H4 (cell line): Measurements from ENCODE around the gene ZNF57. TPM values are rescaled to one million over a fixed set of nuclear protein-coding genes. Genes with fewer than 3 reads are reported as not detected.
"Not testable (repeated sequence)": the region's sequence is repeated elsewhere in the genome, so short reads cannot be mapped to it uniquely, and the experiment has no call there.

Experiments used
- DNase-seq: peaks from one replicate; pipeline ENCODE4 v3.0.0-alpha.2; 2015; ENCODE audit warnings: low spot score
- total RNA-seq: library from RNA; depleted of rRNA; stranded (reverse); fragments of >200 nt; shearing (Covaris generic); gene quantifications from 2 replicates; pipeline ENCODE4 v1.2.3, GENCODE V29; 2014; rRNA removed

ZNF57 gene
- 3.4 and 7.3 TPM in 2 replicates for total RNA-seq

DNA sequence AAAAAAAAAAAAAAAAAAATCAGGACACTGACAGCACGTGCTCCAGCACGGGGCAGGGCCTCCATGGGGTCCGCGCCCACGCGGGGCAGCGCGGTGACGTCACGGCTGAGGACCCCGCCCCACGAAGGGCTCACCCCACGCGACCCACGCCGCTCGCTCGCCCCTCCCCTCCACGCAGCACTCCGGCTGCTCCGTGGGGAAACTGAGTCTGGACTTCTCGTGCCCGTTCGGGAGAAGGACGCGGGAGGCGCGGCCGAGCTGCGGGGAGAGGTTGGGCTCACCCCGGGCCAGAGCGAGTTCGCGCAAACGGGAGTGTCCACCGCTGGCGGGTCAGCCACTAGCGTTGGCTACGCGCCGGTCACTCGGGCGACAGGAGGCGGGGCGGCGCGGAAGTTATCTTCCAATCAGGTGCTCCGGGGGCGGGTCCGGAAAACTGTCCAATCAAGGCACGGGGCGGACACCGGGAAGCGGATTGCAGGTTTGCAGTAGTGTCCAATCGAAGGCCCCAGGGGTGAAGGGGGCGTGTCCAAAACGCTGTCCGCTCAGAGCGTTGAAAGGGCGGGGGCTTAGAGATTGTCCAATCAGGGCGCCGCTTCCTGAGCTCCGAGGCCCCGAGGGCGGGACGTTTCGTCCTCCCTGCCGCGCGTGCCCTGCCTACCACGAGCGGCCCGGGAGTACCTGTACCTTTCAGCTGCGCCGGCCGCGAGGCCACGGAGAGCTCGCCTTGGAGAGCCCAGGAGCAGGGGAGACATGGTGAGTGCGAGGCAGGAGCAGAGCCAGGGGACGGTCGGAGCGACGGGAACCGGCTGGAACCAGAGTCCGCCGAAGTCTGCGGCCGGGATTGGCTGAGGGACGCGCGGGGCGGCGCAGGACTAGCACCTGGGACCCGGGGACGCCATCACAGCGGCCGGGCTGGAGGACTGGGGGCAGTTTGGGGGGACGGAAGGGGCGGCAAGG is at the start of gene ZNF57:
Gene ZNF57 (plus strand): TSS at position 633 of the 957 bp plus-strand sequence. CDS start 118 bp downstream, at position 751.
- peak; percentile 99 for DNase-seq

DNA sequence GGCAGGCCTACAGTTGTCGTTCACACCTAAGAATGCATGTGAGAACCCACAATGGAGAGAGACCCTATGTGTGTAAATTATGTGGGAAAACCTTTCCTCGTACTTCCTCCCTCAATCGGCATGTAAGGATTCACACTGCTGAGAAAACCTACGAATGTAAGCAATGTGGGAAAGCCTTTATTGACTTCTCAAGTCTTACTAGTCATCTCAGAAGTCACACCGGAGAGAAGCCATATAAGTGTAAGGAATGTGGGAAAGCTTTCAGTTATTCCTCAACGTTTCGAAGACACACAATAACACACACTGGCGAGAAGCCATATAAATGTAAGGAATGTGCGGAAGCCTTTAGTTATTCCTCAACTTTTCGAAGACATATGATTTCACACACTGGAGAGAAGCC is 48.1 kb upstream of the ZNF57 start:
- DNase-seq: no peak

DNA sequence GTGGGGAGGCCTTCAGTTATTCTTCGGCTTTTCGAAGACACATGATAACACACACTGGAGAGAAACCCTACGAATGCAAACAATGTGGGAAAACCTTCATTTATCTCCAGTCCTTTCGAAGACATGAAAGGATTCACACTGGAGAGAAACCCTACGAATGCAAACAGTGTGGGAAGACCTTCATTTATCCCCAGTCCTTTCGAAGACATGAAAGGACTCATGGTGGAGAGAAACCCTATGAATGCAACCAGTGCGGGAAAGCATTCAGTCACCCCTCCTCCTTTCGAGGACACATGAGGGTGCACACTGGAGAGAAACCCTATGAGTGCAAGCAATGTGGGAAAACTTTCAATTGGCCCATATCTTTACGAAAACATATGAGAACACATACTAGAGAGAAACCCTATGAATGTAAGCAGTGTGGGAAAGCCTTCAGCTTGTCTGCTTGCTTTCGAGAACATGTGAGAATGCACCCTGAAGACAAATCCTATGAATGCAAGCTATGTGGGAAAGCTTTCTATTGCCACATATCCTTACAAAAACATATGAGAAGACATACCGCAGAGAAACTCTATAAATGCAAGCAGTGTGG is 47.6 kb upstream of the ZNF57 start:
- DNase-seq: no peak

DNA sequence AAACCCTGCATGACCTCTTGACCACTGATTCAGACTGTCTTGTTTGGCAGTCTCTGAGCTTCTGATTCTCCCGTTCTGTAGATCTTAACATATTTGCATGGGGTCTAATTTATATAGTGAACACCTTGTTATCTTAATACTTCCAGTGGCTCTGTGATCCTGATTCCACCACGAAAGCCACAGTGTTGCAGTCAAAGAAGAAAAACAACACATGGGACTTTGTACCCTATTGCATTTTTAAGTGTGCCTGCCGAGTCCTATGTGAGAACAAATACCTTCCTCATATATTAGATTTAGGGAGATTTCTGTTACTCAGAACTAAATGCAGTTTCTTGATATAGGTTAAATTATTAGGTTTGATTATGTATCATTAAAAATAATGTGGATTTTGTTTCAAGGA is 45.9 kb upstream of the ZNF57 start:
- DNase-seq: no peak

DNA sequence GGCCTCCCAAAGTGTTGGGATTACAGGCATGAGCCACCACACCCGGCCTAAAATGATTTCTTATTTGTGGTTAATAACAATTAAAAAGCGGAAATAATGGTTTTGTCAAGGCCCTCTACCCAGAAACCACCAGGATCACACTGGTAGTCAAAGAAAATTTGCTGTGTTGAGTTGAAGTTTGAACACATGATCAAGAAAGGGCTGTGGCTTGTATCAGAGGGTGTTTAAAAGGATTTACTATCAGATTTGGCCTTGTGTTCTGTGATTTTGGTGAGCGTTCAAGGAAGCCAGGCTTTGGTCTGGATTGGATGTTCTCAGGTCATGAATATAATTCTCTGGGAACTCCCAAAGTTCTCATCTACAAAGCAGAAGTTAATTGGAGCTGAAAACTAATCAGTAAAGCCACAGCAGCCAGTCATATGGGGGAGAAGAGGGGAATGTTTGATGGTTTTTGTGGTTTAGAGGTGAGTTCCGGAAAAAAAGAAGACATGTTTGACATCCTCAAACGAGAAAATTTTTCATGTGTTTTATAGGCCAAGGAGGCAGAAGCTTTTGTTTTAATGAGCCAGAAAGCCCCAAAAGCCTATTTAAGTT is 44.2 kb upstream of the ZNF57 start:
- no peak for DNase-seq

GRCh38 chr19:2858864-2859263 is 41.9 kb upstream of the ZNF57 start:
- DNase-seq: no peak

DNA sequence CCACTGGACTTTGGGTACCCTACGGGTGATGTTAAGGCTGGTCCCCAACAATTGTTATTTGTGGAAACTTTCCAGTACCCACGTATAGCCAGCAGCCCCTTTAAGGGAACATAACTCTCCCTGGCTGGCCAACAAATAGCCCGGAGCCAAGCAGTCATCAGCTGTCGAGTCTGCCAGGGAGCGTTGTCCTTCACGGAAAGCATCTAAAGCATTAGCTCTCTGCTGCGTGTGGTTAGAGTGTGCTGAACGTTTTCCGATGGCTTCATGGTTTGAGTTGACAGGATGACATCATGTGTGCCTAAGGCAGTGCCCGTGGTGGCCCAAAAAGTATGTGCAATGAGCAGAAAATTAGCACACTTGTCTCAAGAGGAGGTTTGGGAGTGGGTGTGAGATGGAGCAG is 36.9 kb upstream of the ZNF57 start:
- DNase-seq: no peak

DNA sequence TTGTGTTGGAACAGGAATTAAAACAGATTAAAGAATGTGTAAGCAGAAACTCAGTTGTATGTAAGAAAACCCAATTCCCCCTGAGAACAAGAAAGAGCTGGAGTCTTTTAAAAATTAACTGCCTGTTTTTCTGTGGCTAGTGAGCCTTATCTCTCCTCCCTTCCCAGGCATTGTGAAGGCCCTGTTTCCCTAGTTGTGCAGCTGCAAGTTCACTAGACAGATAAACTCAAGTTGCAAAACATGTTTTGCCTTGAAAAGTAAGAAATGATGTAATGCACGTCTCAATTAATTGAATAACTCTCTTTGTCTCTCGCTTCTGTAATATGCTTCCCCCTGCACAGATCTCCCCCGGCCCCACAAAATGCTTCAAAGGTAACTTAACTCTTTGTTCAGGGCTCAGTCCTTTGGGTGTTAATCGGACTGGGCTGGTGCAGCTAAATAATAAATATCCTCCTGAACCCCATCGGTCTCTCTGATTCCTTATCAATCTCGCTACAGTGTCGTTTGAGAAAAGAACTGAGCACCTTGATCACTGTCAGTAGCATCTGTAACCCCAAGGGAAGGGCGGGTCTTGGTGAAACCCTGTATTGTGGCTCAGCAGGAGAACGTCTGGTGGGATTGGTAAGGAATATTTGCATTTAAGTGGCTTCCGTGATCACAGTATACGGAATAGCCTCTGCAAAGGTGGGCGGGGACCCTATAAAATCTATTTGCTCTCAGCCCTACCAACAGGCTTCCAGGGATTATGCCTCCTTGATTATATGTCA is 35.2 kb upstream of the ZNF57 start:
- DNase-seq: no peak

- DNase-seq: no peak
Observed at GRCh38 chr19:2866495-2867024, 34.2 kb upstream of the ZNF57 start.

- DNase-seq: peak; percentile 19
Observed at GRCh38 chr19:2867025-2867991, 33.4 kb upstream of the ZNF57 start, which contains the start of gene ZNF556. TSS of gene ZNF556 (plus strand) at chr19:2867335. CDS start at chr19:2867422, 87 bp downstream.

DNA sequence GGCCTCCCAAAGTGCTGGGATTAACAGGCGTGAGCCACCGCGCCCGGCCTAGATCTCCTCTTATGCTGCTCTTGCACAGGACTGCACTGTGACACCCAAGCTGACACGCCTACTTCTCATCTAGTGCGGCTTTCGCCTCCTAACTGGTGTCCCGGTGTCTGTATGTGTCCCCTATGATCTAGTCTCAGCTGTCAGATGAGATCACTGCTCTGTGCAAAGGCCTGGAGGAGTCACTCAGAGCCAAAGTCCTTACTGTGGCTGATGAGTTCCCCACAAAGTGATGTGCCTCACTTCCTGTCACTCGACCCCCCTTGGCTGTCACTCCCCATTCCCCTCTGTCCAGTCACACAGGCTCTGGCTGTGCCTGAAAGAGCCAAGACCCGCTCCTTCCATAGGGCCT is 31.1 kb upstream of the ZNF57 start:
- no peak for DNase-seq

GRCh38 chr19:2872175-2872574 is 28.6 kb upstream of the ZNF57 start:
- not testable (repeated sequence) for DNase-seq

DNA sequence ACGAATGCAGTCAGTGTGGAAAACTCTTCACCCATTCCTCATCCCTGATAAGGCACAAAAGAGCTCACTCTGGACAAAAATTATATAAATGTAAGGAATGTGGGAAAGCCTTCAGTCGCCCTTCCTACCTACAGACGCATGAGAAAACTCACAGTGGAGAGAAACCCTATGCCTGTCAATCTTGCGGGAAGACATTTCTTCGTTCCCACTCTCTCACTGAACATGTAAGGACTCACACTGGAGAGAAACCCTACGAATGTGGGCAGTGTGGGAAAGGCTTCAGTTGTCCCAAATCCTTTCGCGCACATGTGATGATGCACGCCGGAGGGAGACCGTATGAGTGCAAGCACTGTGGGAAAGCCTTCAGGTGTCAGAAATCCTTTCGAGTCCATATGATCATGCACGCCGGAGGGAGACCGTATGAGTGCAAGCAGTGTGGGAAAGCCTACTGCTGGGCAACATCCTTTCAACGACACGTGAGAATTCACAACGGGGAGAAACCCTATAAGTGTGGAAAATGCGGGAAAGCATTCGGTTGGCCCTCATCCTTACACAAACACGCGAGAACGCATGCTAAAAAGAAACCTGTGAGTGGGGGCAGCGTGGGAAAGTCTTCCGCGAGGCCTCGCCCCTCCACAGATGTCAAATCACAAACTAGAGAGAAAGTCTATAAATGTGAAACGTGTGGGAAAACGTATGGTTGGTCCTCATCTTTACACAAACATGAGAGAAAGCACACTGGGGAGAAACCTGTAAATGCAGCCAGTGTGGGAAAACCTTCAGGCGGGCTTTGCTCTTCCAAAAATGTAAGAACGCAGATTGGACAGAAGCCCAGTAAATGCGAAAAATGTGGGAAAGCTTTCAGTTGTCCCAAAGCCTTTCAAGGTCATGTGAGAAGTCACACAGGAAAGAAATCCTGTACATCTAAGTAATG is 23.1 kb upstream of the ZNF57 start:
- no peak for DNase-seq

DNA sequence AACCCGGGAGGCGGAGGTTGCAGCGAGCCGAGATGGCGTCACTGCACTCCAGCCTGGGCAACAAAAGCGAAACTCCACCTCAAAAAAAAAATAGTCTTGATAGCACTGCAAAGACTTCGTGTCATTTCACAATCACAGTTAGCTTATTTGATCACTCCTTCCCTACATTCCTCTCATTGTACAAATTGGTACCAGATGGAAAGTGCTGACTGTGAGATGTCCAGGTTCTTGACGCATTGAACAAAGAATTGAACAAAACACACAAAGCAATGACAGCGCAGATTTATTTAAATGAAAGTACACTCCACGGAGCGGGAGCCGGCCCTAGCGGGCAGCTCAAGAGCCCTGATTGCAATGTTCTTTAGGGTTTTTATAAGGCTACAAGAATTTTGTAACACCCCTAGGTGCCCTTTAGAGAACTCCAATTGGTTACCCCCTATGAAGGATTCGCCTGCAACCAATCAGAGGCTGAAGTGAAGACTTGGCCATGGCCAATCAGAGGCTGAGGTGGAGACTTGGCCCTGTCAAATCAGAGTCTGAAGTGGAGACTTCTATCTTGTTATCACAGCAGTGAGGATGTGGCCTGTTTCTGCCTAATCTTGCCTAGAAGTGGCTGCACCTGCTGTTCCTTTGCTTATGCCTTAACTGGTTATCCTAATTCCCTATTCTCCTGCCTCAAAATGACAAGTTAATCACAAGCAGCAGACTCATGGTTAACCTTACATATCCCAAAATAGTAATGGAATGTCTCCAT is 16.9 kb upstream of the ZNF57 start:
- no peak for DNase-seq

DNA sequence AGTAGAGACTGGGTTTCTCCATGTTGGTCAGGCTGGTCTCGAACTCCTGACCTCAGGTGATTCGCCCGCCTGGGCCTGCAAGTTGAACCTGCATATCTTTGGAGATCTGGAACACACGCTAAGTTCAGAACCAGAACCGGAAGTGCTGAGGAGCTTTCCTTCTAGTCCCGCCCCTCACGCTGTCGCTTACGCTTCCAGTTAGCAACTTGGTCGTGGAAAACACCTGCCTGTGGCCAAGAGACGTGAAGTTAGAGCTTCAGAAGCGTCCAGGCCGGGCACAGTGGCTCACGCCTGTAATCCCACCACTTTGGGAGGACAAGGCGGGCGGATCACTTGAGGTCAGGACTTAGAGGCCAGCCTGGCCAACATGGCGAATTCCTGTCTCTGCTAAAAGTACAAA is 15.0 kb upstream of the ZNF57 start:
- no peak for DNase-seq

GRCh38 chr19:2887391-2887914 is 13.3 kb upstream of the ZNF57 start:
- DNase-seq: peak; percentile 59

DNA sequence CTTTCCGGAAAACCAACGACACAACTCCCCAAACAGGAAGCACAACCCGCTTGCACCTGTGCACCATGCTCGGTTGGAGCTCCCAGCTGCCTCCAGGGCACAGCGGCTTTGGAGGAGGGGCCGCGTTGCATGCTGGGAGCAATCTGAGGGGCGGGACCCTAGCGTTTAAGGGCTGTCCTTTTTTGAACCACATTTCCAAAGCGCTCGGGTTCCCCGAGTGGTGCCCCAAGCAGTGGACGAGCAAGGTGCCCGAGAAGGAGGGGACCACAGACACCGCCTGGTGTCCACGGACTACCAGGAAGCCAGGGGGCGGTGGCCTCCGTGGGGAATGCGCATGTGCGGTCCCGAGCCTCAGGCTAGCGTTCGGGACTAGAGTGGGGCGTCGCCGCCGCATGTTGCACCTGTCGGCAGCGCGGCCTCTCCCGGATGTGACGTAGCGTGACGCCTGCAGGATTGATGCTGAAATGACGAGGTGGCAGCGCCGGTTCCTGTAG is 11.9 kb upstream of the ZNF57 start:
- DNase-seq: no peak

DNA sequence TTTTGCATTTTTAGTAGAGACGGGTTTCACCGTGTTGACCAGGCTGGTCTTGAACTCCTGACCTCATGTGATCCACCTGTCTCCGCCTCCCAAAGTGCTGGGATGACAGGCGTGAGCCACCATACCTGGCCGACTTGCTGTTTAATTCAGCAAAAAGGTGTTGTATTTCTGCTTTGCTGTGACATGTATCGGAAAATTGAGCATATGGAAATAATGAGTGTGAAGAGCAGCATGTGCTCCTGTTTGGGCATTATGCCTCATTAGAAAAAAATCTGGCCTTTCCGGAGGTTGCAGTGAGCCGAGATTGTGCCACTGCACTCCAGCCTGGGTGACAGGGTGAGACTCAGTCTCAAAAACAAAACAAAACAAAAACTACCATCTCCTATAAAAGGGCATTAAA is 10.2 kb upstream of the ZNF57 start:
- DNase-seq: not testable (repeated sequence)
